Stimulated activated CD4-positive, alpha-beta T cell treated with anti-CD3 and anti-CD28 coated beads, Interleukin-12 subunit alpha, Interleukin-12 subunit beta, amount 100 ng/mL, for 48 hours (primary cell): ENCODE measurements around the gene VPS50.

Source experiments
- DNase-seq, 3 donors: peaks; one replicate each; pipeline ENCODE4 v3.0.0-alpha.2; 2020; ENCODE audit warnings: low read depth in 2 of 3, low spot score in 1 of 3

The VPS50 gene

DNA sequence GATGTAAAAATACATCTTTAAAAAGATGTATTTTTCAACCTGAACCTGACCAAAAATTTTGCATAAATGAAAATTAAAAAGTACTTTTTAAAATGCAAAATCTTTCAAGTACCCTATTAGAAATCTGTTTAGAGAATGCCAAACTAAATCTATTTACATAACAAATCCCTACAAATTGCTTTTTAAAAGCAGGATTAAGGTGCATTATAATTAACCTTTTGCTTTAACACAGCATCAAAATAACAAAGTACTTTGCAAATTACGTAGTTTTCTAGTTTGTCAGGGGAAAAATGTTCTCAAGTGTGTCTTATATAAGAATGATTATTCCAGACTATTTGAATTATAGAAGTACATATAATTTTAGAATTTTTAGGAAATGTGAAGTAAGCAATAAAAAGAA, 160.8 kb downstream of the VPS50 start:
- DNase-seq: no peak

DNA sequence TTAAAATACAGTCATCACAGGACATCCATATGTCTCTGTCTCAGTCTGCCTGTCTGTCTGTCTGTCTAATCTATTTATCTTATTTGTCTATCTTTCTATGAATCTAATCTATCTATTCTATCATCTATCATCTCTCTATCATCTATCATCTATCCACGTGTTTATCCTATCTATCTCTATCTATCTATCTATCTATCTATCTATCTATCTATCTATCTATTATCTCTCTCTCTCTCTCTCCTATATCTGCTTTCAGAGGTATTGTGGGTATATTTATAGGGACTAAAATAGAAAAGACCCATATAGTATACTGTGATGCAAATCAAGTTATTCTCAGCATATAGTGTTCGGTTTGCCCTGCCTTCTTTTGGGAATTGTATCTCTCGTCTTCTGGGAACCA, 167.5 kb downstream of the VPS50 start:
- no peak for DNase-seq

GRCh38 chr7:93402944-93403343, 170.8 kb downstream of the VPS50 start:
- no peak for DNase-seq

DNA sequence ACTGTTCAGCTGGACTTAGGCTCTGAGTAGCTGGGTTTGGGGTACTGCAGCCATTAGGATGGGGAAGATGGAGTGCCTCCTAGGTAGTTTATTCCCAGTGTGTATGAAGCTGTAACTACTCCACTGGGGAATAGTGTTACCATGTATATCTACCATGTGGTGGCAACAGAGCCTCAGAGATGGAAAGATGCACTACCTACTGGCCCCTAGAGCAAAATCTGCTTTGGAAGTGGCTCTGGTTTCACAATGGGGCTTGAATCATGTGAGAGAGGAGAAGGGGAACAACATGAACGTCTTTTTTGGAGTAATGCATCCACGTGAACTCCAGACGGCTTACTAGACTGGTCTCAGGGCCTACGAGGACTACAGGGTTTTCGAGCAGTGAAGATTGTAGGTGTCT, 175.1 kb downstream of the VPS50 start:
- DNase-seq: no peak

- no peak for DNase-seq
Measured at GRCh38 chr7:93409324-93409723, 177.2 kb downstream of the VPS50 start.
